Type B pancreatic cell (in vitro differentiated cells): Measurements from ENCODE around the gene FHL2. TPM values are rescaled to one million over a fixed set of nuclear protein-coding genes. Genes with fewer than 3 reads are reported as not detected.

Experiments used
- DNase-seq: peaks from one replicate; pipeline ENCODE4 v3.0.0; 2021; ENCODE audit warnings: mixed read lengths; ENCODE audit not compliant: unreplicated experiment; ENCODE audit errors: extremely low spot score
- H3K27ac Mint-ChIP-seq: 2 replicates; pipeline ENCODE4 v1.8.0; 2021; ENCODE audit warnings: mild to moderate bottlenecking, mixed read lengths
- H3K27me3 Mint-ChIP-seq: 2 replicates; pipeline ENCODE4 v1.8.0; 2021; ENCODE audit warnings: mixed read lengths
- H3K36me3 Mint-ChIP-seq: 2 replicates; pipeline ENCODE4 v1.8.0; 2021; ENCODE audit warnings: mixed read lengths
- H3K4me1 Mint-ChIP-seq: one replicate; pipeline ENCODE4 v1.8.0; 2021; ENCODE audit warnings: mixed read lengths; ENCODE audit not compliant: unreplicated experiment
- H3K4me3 Mint-ChIP-seq: 2 replicates; pipeline ENCODE4 v1.8.0; 2021; ENCODE audit warnings: mild to moderate bottlenecking, mixed read lengths
- H3K9me3 Mint-ChIP-seq: 2 replicates; pipeline ENCODE4 v1.8.0; 2021; ENCODE audit warnings: mixed read lengths
- CTCF ChIP-seq: fragments of 200-600 bp; sonication (generic); conservative IDR thresholded peaks from 2 replicates; pipeline ENCODE4 v1.5.0; 2021; ENCODE audit warnings: antibody characterized with exemption, mild to moderate bottlenecking
- total RNA-seq: library from RNA; stranded (reverse); gene quantifications from 2 replicates; pipeline ENCODE4 v1.2.1, GENCODE V29; 2021; ENCODE audit warnings: low replicate concordance

The FHL2 gene
- total RNA-seq, 1 donor from 2014 or later = 21.9 TPM

- peaks cover 21% of the 10 kb centered on the region for H3K36me3 Mint-ChIP-seq
- no peaks in the 10 kb centered on the region for H3K4me1 Mint-ChIP-seq
These were observed 54.0 kb downstream of the FHL2 start for GRCh38 chr2:105344704-105345345.

GRCh38 chr2:105339414-105339813 lies 59.4 kb downstream of the FHL2 start:
- no peak for DNase-seq
- Mint-ChIP-seq H3K4me3 (peak overlapping the region; percentile 97), H3K27ac (peak overlapping the region; percentile 100), H3K36me3 (peaks cover 3% of the 10 kb centered on the region), H3K4me1 (peaks cover 20% of the 10 kb centered on the region), H3K9me3 (no peaks in the 10 kb centered on the region), H3K27me3 (no peaks in the 10 kb centered on the region)
- TF ChIP-seq CTCF = no peak

More at GRCh38 chr2:105344704-105345345, 54.0 kb downstream of the FHL2 start:
- peak; percentile 69 for TF ChIP-seq CTCF
- no peak overlapping the region for H3K4me3 Mint-ChIP-seq
- DNase-seq = no peak
- no peaks in the 10 kb centered on the region for H3K9me3 Mint-ChIP-seq
- no peak overlapping the region for H3K27ac Mint-ChIP-seq
- no peaks in the 10 kb centered on the region for H3K27me3 Mint-ChIP-seq

- DNase-seq = no peak
- H3K27ac Mint-ChIP-seq = peak overlapping the region; percentile 100
- TF ChIP-seq CTCF = no peak
- peaks cover 20% of the 10 kb centered on the region for H3K4me1 Mint-ChIP-seq
- H3K4me3 Mint-ChIP-seq = peak overlapping the region; percentile 97
- H3K9me3 Mint-ChIP-seq = no peaks in the 10 kb centered on the region
- peaks cover 3% of the 10 kb centered on the region for H3K36me3 Mint-ChIP-seq
- no peaks in the 10 kb centered on the region for H3K27me3 Mint-ChIP-seq
These were observed 60.8 kb downstream of the FHL2 start for GRCh38 chr2:105338020-105338385.

GRCh38 chr2:105337122-105338019 lies 61.5 kb downstream of the FHL2 start, which contains the start of gene C2orf49:
TSS of gene C2orf49 (plus strand) at chr2:105337540. CDS start at chr2:105337588, 48 bp downstream.
- Mint-ChIP-seq H3K9me3 (no peaks in the 10 kb centered on the region), H3K4me1 (peaks cover 20% of the 10 kb centered on the region), H3K27ac (peak within 1 kb of the TSS; percentile 100), H3K4me3 (peak within 1 kb of the TSS; percentile 97), H3K36me3 (peaks cover 3% of the 10 kb centered on the region), H3K27me3 (no peaks in the 10 kb centered on the region)
- peak; percentile 92 for DNase-seq
- TF ChIP-seq CTCF = no peak

GRCh38 chr2:105336786-105337121 lies 62.1 kb downstream of the FHL2 start:
- no peak for DNase-seq
- Mint-ChIP-seq H3K4me3 (peak overlapping the region; percentile 97), H3K4me1 (peaks cover 20% of the 10 kb centered on the region), H3K9me3 (no peaks in the 10 kb centered on the region), H3K27me3 (no peaks in the 10 kb centered on the region), H3K27ac (peak overlapping the region; percentile 100), H3K36me3 (peaks cover 3% of the 10 kb centered on the region)
- TF ChIP-seq CTCF = no peak
